ENCODE data around the gene TPPP.
"Not testable (repeated sequence)": the region's sequence is repeated elsewhere in the genome, so short reads cannot be mapped to it uniquely, and the experiment has no call there.

Gene TPPP

GRCh38 chr5:679166-679895 is 13.8 kb downstream of the TPPP start:
- not testable (repeated sequence) for H3K27ac ChIP-seq, H3K4me3 ChIP-seq

GRCh38 chr5:678521-678920 is 14.6 kb downstream of the TPPP start:
- not testable (repeated sequence) for H3K4me3 ChIP-seq, H3K27ac ChIP-seq

GRCh38 chr5:677131-678101 is 15.7 kb downstream of the TPPP start:
- no peak overlapping the region for H3K4me3 ChIP-seq

GRCh38 chr5:676699-677076 is 16.5 kb downstream of the TPPP start:
- H3K27ac ChIP-seq = no peak overlapping the region
- H3K4me3 ChIP-seq = no peak overlapping the region

More at GRCh38 chr5:677131-678101, 15.7 kb downstream of the TPPP start:
- no peak overlapping the region for H3K27ac ChIP-seq

GRCh38 chr5:675871-676698 is 17.1 kb downstream of the TPPP start:
- H3K27ac ChIP-seq = no peak overlapping the region
- H3K4me3 ChIP-seq = no peak overlapping the region

GRCh38 chr5:675111-675870 is 17.9 kb downstream of the TPPP start:
- Histone ChIP-seq H3K27ac (no peak overlapping the region), H3K4me3 (no peak overlapping the region)

GRCh38 chr5:674630-675011 is 18.5 kb downstream of the TPPP start:
- Histone ChIP-seq H3K4me3 (no peak overlapping the region), H3K27ac (no peak overlapping the region)

GRCh38 chr5:673831-674629 is 19.1 kb downstream of the TPPP start:
- peak overlapping the region in 3 of 21 experiments; percentile 2 to 63 (median 26) for H3K27ac ChIP-seq
- no peak overlapping the region for H3K4me3 ChIP-seq

GRCh38 chr5:673161-673830 is 19.9 kb downstream of the TPPP start:
- H3K27ac ChIP-seq = peak overlapping the region in 6 of 21 experiments; percentile 2 to 63 (median 24)
- no peak overlapping the region for H3K4me3 ChIP-seq

GRCh38 chr5:672329-673160 is 20.6 kb downstream of the TPPP start:
- Histone ChIP-seq H3K27ac (peak overlapping the region in 13 of 21 experiments; percentile 19 to 80 (median 37)), H3K4me3 (peak overlapping the region in 1 of 7 experiments; percentile 4)

- Histone ChIP-seq H3K27ac (peak overlapping the region in 9 of 21 experiments; percentile 7 to 80 (median 37)), H3K4me3 (no peak overlapping the region)
Measured at GRCh38 chr5:671459-672328, 21.5 kb downstream of the TPPP start.

- Histone ChIP-seq H3K27ac (no peak overlapping the region), H3K4me3 (no peak overlapping the region)
Measured at GRCh38 chr5:670396-671270, 22.5 kb downstream of the TPPP start.

- H3K4me3 ChIP-seq = no peak overlapping the region
- H3K27ac ChIP-seq = no peak overlapping the region
Measured at GRCh38 chr5:669842-670395, 23.2 kb downstream of the TPPP start.

GRCh38 chr5:669111-669841 is 23.9 kb downstream of the TPPP start:
- no peak overlapping the region for H3K27ac ChIP-seq
- no peak overlapping the region for H3K4me3 ChIP-seq
